GM18517 (cell line): ENCODE measurements around the gene KIF27.
A peak's percentile ranks its signal among the peaks of the same experiment; 100 is the strongest.
"Not testable (repeated sequence)": the region's sequence is repeated elsewhere in the genome, so short reads cannot be mapped to it uniquely, and the experiment has no call there.

Experiments
- ATAC-seq: cut with Tn5 transposase; IDR thresholded peaks from one replicate; pipeline ENCODE4 v1.9.1; 2021; ENCODE audit warnings: mild to moderate bottlenecking, moderate library complexity; ENCODE audit not compliant: unreplicated experiment

KIF27 gene

GRCh38 chr9:83920927-83921707, at the start of gene KIF27:
KIF27 (minus strand) TSS chr9:83921432; CDS start chr9:83915591, 5,841 bp downstream.
- peak; percentile 88 for ATAC-seq

GRCh38 chr9:83969602-83970001, 48.4 kb upstream of the KIF27 start:
- ATAC-seq: no peak

- no peak for ATAC-seq
Measured at GRCh38 chr9:83967073-83967472, 45.8 kb upstream of the KIF27 start.

GRCh38 chr9:83966209-83966582, 45.0 kb upstream of the KIF27 start:
- ATAC-seq: no peak

GRCh38 chr9:83965350-83966208, 44.3 kb upstream of the KIF27 start:
- ATAC-seq: no peak

GRCh38 chr9:83964973-83965349, 43.7 kb upstream of the KIF27 start:
- ATAC-seq: no peak

- no peak for ATAC-seq
Measured at GRCh38 chr9:83962165-83962564, 40.9 kb upstream of the KIF27 start.

- no peak for ATAC-seq
Measured at GRCh38 chr9:83960991-83961390, 39.8 kb upstream of the KIF27 start.

GRCh38 chr9:83959061-83959460, 37.8 kb upstream of the KIF27 start:
- no peak for ATAC-seq

- ATAC-seq: no peak
Measured at GRCh38 chr9:83957248-83957513, 35.9 kb upstream of the KIF27 start.

GRCh38 chr9:83956436-83957247, 35.4 kb upstream of the KIF27 start:
- ATAC-seq: peak; percentile 85

- peak; percentile 57 for ATAC-seq
Measured at GRCh38 chr9:83956086-83956435, 34.8 kb upstream of the KIF27 start.

GRCh38 chr9:83948096-83948495, 26.9 kb upstream of the KIF27 start:
- ATAC-seq: not testable (repeated sequence)

- no peak for ATAC-seq
Measured at GRCh38 chr9:83940590-83941303, 19.5 kb upstream of the KIF27 start.

- ATAC-seq: no peak
Measured at GRCh38 chr9:83937861-83938455, 16.7 kb upstream of the KIF27 start.

- ATAC-seq: no peak
Measured at GRCh38 chr9:83936523-83936922, 15.3 kb upstream of the KIF27 start.

- ATAC-seq: no peak
Measured at GRCh38 chr9:83935276-83935935, 14.2 kb upstream of the KIF27 start.

GRCh38 chr9:83934569-83935275, 13.5 kb upstream of the KIF27 start:
- ATAC-seq: no peak

GRCh38 chr9:83933790-83934189, 12.6 kb upstream of the KIF27 start:
- ATAC-seq: no peak
